22Rv1 (cell line): ENCODE measurements around the gene SCYGR6.

ENCODE experiments used
- CTCF ChIP-seq: fragments of 450-650 bp; IDR thresholded peaks from 2 replicates; pipeline ENCODE4 v1.5.1; 2017; ENCODE audit warnings: mild to moderate bottlenecking
- ZFX ChIP-seq: fragments of 450-650 bp; IDR thresholded peaks from 2 replicates; pipeline ENCODE4 v1.6.1; 2017; ENCODE audit warnings: antibody characterized with exemption, borderline replicate concordance

GRCh38 chr2:227739351-227739750 is 14.8 kb upstream of the SCYGR6 start:
- TF ChIP-seq CTCF (no peak), ZFX (no peak)
